Neural cell (in vitro differentiated cells): Measurements from ENCODE around the gene SLC8A1. TPM values are rescaled to one million over a fixed set of nuclear protein-coding genes. Genes with fewer than 3 reads are reported as not detected.

Experiments used
- H2AFZ ChIP-seq: fragments of 200-600, 300-800 bp; sonication (generic), shearing (Covaris generic); 2 replicates; pipeline ENCODE4 v1.6.0; 2014; ENCODE audit warnings: low read depth, mild to moderate bottlenecking, antibody characterized with exemption, low read length, moderate library complexity
- H3F3A ChIP-seq: fragments of 200-600 bp; shearing (Covaris generic); 2 replicates; pipeline ENCODE4 v1.6.1; 2016; ENCODE audit warnings: mild to moderate bottlenecking, moderate library complexity, mixed read lengths, antibody characterized with exemption, low read length; ENCODE audit not compliant: insufficient read depth, poor library complexity, severe bottlenecking
- H3K27ac ChIP-seq: fragments of 200-600, 300-800 bp; sonication (generic), shearing (Covaris generic); 2 replicates; pipeline ENCODE4 v1.5.1; 2014; ENCODE audit warnings: mild to moderate bottlenecking, low read length, moderate library complexity
- H3K27me3 ChIP-seq: fragments of 300-800, 200-600 bp; sonication (generic), shearing (Covaris generic); 2 replicates; pipeline ENCODE4 v1.6.0; 2014; ENCODE audit warnings: mild to moderate bottlenecking, low read depth, low read length, moderate library complexity; ENCODE audit not compliant: insufficient read depth
- H3K36me3 ChIP-seq: fragments of 300-800, 200-600 bp; sonication (generic), shearing (Covaris generic); 2 replicates; pipeline ENCODE4 v1.5.1; 2014; ENCODE audit warnings: mild to moderate bottlenecking, antibody characterized with exemption, low read length, moderate library complexity; ENCODE audit not compliant: insufficient read depth
- H3K4me2 ChIP-seq: fragments of 300-800, 200-600 bp; sonication (generic), shearing (Covaris generic); 2 replicates; pipeline ENCODE4 v1.6.0; 2014; ENCODE audit warnings: mild to moderate bottlenecking, low read length
- H3K4me3 ChIP-seq: fragments of 300-800, 200-600 bp; sonication (generic), shearing (Covaris generic); 2 replicates; pipeline ENCODE4 v1.5.1; 2014; ENCODE audit warnings: mild to moderate bottlenecking, low read length, moderate library complexity
- H3K79me2 ChIP-seq: fragments of 200-600 bp; shearing (Covaris generic); replicated peaks from 2 replicates; pipeline ENCODE4 v1.6.0; 2014; ENCODE audit warnings: mild to moderate bottlenecking, low read length, moderate library complexity; ENCODE audit not compliant: insufficient read depth
- H3K9ac ChIP-seq: fragments of 300-800, 200-600 bp; sonication (generic), shearing (Covaris generic); 2 replicates; pipeline ENCODE4 v1.6.1; 2016; ENCODE audit warnings: mild to moderate bottlenecking, low read length, mixed read lengths
- H3K9me2 ChIP-seq: fragments of 200-600 bp; shearing (Covaris generic); 2 replicates; pipeline ENCODE4 v1.6.1; 2016; ENCODE audit warnings: mild to moderate bottlenecking, low read length, mixed read lengths; ENCODE audit not compliant: insufficient read depth
- H3K9me3 ChIP-seq: fragments of 200-600, 300-800 bp; sonication (generic), shearing (Covaris generic); 2 replicates; pipeline ENCODE4 v1.6.1; 2016; ENCODE audit warnings: mild to moderate bottlenecking, mixed run types, low read length, moderate library complexity, mixed read lengths
- H4K20me1 ChIP-seq: fragments of 200-600 bp; shearing (Covaris generic); 2 replicates; pipeline ENCODE4 v1.6.1; 2016; ENCODE audit warnings: mild to moderate bottlenecking, mixed run types; ENCODE audit not compliant: insufficient read depth
- EP300 ChIP-seq: fragments of 450-650 bp; conservative IDR thresholded peaks from 2 replicates; pipeline ENCODE4 v1.6.1; 2014; ENCODE audit warnings: antibody characterized with exemption, mild to moderate bottlenecking, moderate library complexity; ENCODE audit not compliant: poor library complexity, severe bottlenecking
- EZH2 ChIP-seq: fragments of 200-600, 300-800 bp; shearing (Covaris generic), sonication (generic); IDR thresholded peaks from 2 replicates; pipeline ENCODE4 v1.6.1; 2014; ENCODE audit warnings: antibody characterized with exemption, low read length, borderline replicate concordance, mild to moderate bottlenecking; ENCODE audit not compliant: insufficient read depth, poor library complexity, severe bottlenecking
- MXI1 ChIP-seq: fragments of 450-650 bp; conservative IDR thresholded peaks from 2 replicates; pipeline ENCODE4 v1.6.1; 2014; ENCODE audit warnings: antibody characterized with exemption, mild to moderate bottlenecking; ENCODE audit not compliant: poor library complexity, severe bottlenecking
- POLR2AphosphoS5 ChIP-seq: IDR thresholded peaks from 2 replicates; pipeline ENCODE4 v1.6.1; 2012
- RAD21 ChIP-seq: fragments of 450-650 bp; conservative IDR thresholded peaks from 2 replicates; pipeline ENCODE4 v1.6.1; 2014; ENCODE audit warnings: antibody characterized with exemption, mild to moderate bottlenecking, moderate library complexity
- SMC3 ChIP-seq: fragments of 450-650 bp; conservative IDR thresholded peaks from 2 replicates; pipeline ENCODE4 v1.6.1; 2014; ENCODE audit warnings: antibody characterized with exemption, mild to moderate bottlenecking, moderate library complexity; ENCODE audit not compliant: poor library complexity
- TAF1 ChIP-seq: IDR thresholded peaks from 2 replicates; pipeline ENCODE4 v1.6.1; 2012; ENCODE audit warnings: low read depth
- polyA plus RNA-seq: library from polyadenylated mRNA; depleted of rRNA; stranded (reverse); fragments of >200 nt; gene quantifications from 2 replicates; pipeline ENCODE4 v1.2.3, GENCODE V29; 2014
- TF ChIP-seq, protein P1 (sequence below): fragments of 450-650 bp; IDR thresholded peaks from 2 replicates; pipeline ENCODE4 v1.5.1; 2014; ENCODE audit warnings: antibody characterized with exemption, mild to moderate bottlenecking, moderate library complexity; ENCODE audit not compliant: poor library complexity, severe bottlenecking
- TF ChIP-seq, protein P2 (sequence below): IDR thresholded peaks from 2 replicates; pipeline ENCODE4 v1.6.1; 2012; ENCODE audit warnings: borderline replicate concordance

The SLC8A1 gene
- polyA plus RNA-seq, 1 donor from 2014 or later: 18.7 TPM

DNA sequence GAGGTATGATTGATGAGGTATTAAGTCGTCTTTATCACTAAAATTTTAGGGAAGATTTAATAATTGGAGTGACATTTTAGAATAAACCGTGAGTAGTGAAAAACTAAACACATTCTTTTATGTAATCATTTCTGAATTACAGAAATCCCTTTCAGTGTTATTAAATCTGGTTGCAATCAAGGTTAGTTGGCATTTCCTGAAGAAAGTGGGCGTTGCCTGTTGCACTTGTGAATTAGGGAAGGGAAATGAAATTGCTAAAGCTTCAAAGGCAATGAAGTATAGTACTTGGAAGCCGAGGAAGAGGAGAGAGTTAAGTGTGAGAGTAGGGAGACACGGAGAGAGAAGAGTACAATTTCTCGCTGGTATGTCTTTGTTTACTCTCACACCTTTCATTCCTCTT lies 274.5 kb downstream of the SLC8A1 start:
- Histone ChIP-seq H3K36me3 (no peaks in the 10 kb centered on the region), H3K9me3 (no peaks in the 10 kb centered on the region)

GRCh38 chr2:40173276-40173675 lies 278.6 kb downstream of the SLC8A1 start:
- Histone ChIP-seq H3K9ac (no peak overlapping the region), H3K27ac (no peak overlapping the region), H3K36me3 (no peaks in the 10 kb centered on the region), H4K20me1 (no peaks in the 10 kb centered on the region), H3K9me2 (no peaks in the 10 kb centered on the region), H3K4me2 (no peak overlapping the region), H3K9me3 (no peaks in the 10 kb centered on the region), H3K27me3 (no peaks in the 10 kb centered on the region), H2AFZ (no peak overlapping the region), H3K4me3 (no peak overlapping the region), H3F3A (no peaks in the 10 kb centered on the region), H3K79me2 (no peaks in the 10 kb centered on the region)
- TF ChIP-seq EZH2 (no peak), POLR2AphosphoS5 (no peak), TAF1 (no peak), EP300 (no peak), RAD21 (no peak), MXI1 (no peak), SMC3 (no peak)
- TF ChIP-seq, protein P1, sequence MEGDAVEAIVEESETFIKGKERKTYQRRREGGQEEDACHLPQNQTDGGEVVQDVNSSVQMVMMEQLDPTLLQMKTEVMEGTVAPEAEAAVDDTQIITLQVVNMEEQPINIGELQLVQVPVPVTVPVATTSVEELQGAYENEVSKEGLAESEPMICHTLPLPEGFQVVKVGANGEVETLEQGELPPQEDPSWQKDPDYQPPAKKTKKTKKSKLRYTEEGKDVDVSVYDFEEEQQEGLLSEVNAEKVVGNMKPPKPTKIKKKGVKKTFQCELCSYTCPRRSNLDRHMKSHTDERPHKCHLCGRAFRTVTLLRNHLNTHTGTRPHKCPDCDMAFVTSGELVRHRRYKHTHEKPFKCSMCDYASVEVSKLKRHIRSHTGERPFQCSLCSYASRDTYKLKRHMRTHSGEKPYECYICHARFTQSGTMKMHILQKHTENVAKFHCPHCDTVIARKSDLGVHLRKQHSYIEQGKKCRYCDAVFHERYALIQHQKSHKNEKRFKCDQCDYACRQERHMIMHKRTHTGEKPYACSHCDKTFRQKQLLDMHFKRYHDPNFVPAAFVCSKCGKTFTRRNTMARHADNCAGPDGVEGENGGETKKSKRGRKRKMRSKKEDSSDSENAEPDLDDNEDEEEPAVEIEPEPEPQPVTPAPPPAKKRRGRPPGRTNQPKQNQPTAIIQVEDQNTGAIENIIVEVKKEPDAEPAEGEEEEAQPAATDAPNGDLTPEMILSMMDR: no peak
- TF ChIP-seq, protein P2, sequence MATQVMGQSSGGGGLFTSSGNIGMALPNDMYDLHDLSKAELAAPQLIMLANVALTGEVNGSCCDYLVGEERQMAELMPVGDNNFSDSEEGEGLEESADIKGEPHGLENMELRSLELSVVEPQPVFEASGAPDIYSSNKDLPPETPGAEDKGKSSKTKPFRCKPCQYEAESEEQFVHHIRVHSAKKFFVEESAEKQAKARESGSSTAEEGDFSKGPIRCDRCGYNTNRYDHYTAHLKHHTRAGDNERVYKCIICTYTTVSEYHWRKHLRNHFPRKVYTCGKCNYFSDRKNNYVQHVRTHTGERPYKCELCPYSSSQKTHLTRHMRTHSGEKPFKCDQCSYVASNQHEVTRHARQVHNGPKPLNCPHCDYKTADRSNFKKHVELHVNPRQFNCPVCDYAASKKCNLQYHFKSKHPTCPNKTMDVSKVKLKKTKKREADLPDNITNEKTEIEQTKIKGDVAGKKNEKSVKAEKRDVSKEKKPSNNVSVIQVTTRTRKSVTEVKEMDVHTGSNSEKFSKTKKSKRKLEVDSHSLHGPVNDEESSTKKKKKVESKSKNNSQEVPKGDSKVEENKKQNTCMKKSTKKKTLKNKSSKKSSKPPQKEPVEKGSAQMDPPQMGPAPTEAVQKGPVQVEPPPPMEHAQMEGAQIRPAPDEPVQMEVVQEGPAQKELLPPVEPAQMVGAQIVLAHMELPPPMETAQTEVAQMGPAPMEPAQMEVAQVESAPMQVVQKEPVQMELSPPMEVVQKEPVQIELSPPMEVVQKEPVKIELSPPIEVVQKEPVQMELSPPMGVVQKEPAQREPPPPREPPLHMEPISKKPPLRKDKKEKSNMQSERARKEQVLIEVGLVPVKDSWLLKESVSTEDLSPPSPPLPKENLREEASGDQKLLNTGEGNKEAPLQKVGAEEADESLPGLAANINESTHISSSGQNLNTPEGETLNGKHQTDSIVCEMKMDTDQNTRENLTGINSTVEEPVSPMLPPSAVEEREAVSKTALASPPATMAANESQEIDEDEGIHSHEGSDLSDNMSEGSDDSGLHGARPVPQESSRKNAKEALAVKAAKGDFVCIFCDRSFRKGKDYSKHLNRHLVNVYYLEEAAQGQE: no peak

More for the DNA sequence above, 274.5 kb downstream of the SLC8A1 start:
- Histone ChIP-seq H3K4me2 (no peak overlapping the region), H3F3A (no peaks in the 10 kb centered on the region), H2AFZ (no peak overlapping the region), H3K79me2 (no peaks in the 10 kb centered on the region), H3K9ac (no peak overlapping the region), H3K4me3 (no peak overlapping the region), H3K27ac (no peak overlapping the region), H3K27me3 (no peaks in the 10 kb centered on the region), H3K9me2 (no peaks in the 10 kb centered on the region), H4K20me1 (no peaks in the 10 kb centered on the region)
- no peak for TF ChIP-seq RAD21
- no peak for TF ChIP-seq POLR2AphosphoS5
- TF ChIP-seq EP300: no peak
- TF ChIP-seq, protein P2: no peak
- no peak for TF ChIP-seq TAF1
- no peak for TF ChIP-seq SMC3
- TF ChIP-seq, protein P1: no peak
- no peak for TF ChIP-seq MXI1
- TF ChIP-seq EZH2: no peak
